ENCODE results near the gene GRIK5.

GRIK5 gene

DNA sequence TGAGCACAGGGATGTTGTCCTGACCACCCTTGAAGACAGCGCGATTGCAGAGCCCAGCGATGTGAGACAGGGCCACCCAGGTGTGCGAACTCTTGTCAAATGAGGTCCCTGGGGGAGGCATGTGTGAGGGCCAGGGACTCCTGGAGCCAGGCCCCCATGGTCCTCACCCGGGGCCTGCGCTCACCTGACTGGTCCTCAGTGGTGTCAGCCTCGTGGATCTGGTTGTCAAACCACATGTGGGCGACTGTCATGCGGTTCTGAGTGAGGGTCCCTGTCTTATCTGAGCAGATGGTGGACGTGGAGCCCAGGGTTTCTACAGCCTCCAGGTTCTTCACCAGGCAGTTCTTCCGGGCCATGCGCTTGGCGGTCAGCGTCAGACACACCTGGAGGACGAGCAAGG, 88.3 kb downstream of the GRIK5 start:
- no peak overlapping the region for H3K4me3 ChIP-seq (ENCODE audit: low read depth in 1 of 5, low read length in 5 of 5)
- no peaks in the 10 kb centered on the region for H3K9me3 ChIP-seq (ENCODE audit: control insufficient read depth in 5 of 5, low read length in 5 of 5)
- no peaks in the 10 kb centered on the region for H3K36me3 ChIP-seq (ENCODE audit: control insufficient read depth in 5 of 5, insufficient read depth in 5 of 5, low read length in 5 of 5)
- H3K27me3 ChIP-seq (ENCODE audit: control insufficient read depth in 5 of 5, insufficient read depth in 4 of 5, low read length in 5 of 5): no peaks in the 10 kb centered on the region
- no peaks in the 10 kb centered on the region for H3K4me1 ChIP-seq (ENCODE audit: control insufficient read depth in 5 of 5, insufficient read depth in 5 of 5, low read length in 5 of 5)
- H3K27ac ChIP-seq (ENCODE audit: low read depth, low read length): no peak overlapping the region
- no peak overlapping the region for H3K9ac ChIP-seq (ENCODE audit: low read length in 5 of 5)

DNA sequence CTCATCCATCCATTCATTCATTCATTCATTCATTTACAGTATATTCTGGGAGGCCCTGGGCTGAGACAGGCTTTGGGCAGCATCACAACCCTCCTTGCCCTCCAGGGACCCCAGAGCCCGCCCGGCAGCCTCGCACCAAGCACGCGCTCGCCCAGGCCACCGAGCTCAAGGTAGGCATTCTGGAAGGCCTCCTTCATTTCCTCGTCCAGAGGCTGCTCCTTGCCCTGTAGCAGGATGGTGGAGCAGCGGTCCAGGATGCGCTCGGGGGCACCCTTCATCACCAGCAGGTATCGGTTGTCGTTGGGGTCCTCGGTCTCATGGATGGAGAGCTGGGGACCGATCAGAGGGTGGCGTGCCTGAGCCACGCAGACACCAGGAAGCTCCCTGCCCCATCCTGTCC, 91.5 kb downstream of the GRIK5 start:
- no peaks in the 10 kb centered on the region for H3K4me1 ChIP-seq (ENCODE audit: control insufficient read depth in 5 of 5, insufficient read depth in 5 of 5, low read length in 5 of 5)
- no peaks in the 10 kb centered on the region for H3K9me3 ChIP-seq (ENCODE audit: control insufficient read depth in 5 of 5, low read length in 5 of 5)
- H3K36me3 ChIP-seq (ENCODE audit: control insufficient read depth in 5 of 5, insufficient read depth in 5 of 5, low read length in 5 of 5): no peaks in the 10 kb centered on the region
- H3K9ac ChIP-seq (ENCODE audit: low read length in 5 of 5): no peak overlapping the region
- no peak overlapping the region for H3K4me3 ChIP-seq (ENCODE audit: low read depth in 1 of 5, low read length in 5 of 5)
- H3K27ac ChIP-seq (ENCODE audit: low read depth, low read length): no peak overlapping the region
- peaks cover 0 to 3% (median 0%) of the 10 kb centered on the region in 5 donors for H3K27me3 ChIP-seq (ENCODE audit: control insufficient read depth in 5 of 5, insufficient read depth in 4 of 5, low read length in 5 of 5)

DNA sequence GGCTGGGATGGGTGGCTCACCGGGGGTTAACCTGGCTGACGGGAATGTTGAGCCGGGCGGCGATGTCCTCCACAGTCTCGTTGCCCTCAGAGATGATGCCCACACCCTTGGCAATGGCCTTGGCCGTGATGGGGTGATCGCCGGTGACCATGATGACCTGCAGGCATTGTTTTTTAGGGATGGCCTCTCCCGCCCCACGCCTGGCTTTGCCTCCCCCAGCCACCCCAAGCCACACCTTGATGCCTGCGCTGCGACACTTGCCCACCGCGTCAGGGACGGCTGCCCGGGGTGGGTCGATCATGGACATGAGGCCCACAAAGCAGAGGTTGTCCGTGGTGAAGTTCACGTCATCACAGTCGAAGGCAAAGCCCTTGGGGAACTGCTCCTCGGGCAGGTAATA, 92.1 kb downstream of the GRIK5 start:
- peaks cover 0 to 3% (median 0%) of the 10 kb centered on the region in 5 donors for H3K27me3 ChIP-seq (ENCODE audit: control insufficient read depth in 5 of 5, insufficient read depth in 4 of 5, low read length in 5 of 5)
- no peaks in the 10 kb centered on the region for H3K9me3 ChIP-seq (ENCODE audit: control insufficient read depth in 5 of 5, low read length in 5 of 5)
- no peaks in the 10 kb centered on the region for H3K4me1 ChIP-seq (ENCODE audit: control insufficient read depth in 5 of 5, insufficient read depth in 5 of 5, low read length in 5 of 5)
- H3K4me3 ChIP-seq (ENCODE audit: low read depth in 1 of 5, low read length in 5 of 5): no peak overlapping the region
- no peak overlapping the region for H3K27ac ChIP-seq (ENCODE audit: low read depth, low read length)
- no peaks in the 10 kb centered on the region for H3K36me3 ChIP-seq (ENCODE audit: control insufficient read depth in 5 of 5, insufficient read depth in 5 of 5, low read length in 5 of 5)
- H3K9ac ChIP-seq (ENCODE audit: low read length in 5 of 5): no peak overlapping the region

DNA sequence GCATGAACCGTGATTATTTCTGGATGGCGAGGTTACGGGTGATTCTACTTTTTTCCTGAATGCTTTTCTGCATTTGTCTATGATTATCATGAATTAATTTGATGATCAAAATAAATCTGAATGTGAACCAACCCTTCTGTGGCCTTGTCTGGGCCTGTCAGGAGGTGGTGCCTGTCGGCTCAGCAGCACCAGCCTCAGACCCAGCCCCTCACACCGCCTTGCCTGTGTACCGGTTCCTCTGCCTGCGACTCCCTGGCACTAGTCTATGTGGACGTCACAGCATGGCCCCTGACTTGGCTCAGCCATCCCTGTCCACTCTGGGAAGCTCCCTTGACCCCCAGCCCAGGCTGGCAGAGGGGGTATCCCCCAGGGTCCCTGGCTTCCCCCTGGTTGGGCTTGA, 95.4 kb downstream of the GRIK5 start:
- Histone ChIP-seq H3K9ac (ENCODE audit: low read length in 5 of 5) (no peak overlapping the region), H3K27me3 (ENCODE audit: control insufficient read depth in 5 of 5, insufficient read depth in 4 of 5, low read length in 5 of 5) (peaks cover 2 to 5% (median 3%) of the 10 kb centered on the region in 5 donors), H3K9me3 (ENCODE audit: control insufficient read depth in 5 of 5, low read length in 5 of 5) (no peaks in the 10 kb centered on the region), H3K27ac (ENCODE audit: low read depth, low read length) (no peak overlapping the region), H3K4me1 (ENCODE audit: control insufficient read depth in 5 of 5, insufficient read depth in 5 of 5, low read length in 5 of 5) (no peaks in the 10 kb centered on the region), H3K4me3 (ENCODE audit: low read depth in 1 of 5, low read length in 5 of 5) (no peak overlapping the region), H3K36me3 (ENCODE audit: control insufficient read depth in 5 of 5, insufficient read depth in 5 of 5, low read length in 5 of 5) (no peaks in the 10 kb centered on the region)

DNA sequence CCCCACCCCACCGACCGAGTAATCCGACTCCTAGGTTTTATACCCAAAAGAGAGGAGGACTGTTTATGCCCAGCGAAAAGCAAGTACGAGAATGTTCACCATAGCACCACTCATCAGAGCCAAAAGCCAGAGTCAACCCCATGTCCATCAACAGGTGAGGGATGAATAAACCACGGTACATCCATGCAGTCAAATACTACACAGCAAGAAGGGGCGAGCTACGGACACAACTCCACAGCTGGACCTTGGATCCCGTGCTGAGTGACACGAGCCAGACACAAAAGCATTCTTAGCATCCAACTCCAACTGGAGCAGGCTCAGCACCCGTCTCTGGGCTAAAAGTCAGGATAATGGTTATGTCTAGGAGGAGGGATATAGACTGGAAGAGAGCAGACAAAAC, 98.6 kb downstream of the GRIK5 start:
- Histone ChIP-seq H3K4me3 (ENCODE audit: low read depth in 1 of 5, low read length in 5 of 5) (no peak overlapping the region), H3K4me1 (ENCODE audit: control insufficient read depth in 5 of 5, insufficient read depth in 5 of 5, low read length in 5 of 5) (no peaks in the 10 kb centered on the region), H3K36me3 (ENCODE audit: control insufficient read depth in 5 of 5, insufficient read depth in 5 of 5, low read length in 5 of 5) (no peaks in the 10 kb centered on the region), H3K9me3 (ENCODE audit: control insufficient read depth in 5 of 5, low read length in 5 of 5) (no peaks in the 10 kb centered on the region), H3K27ac (ENCODE audit: low read depth, low read length) (no peak overlapping the region), H3K27me3 (ENCODE audit: control insufficient read depth in 5 of 5, insufficient read depth in 4 of 5, low read length in 5 of 5) (peaks cover 2 to 22% (median 16%) of the 10 kb centered on the region in 5 donors), H3K9ac (ENCODE audit: low read length in 5 of 5) (no peak overlapping the region)

DNA sequence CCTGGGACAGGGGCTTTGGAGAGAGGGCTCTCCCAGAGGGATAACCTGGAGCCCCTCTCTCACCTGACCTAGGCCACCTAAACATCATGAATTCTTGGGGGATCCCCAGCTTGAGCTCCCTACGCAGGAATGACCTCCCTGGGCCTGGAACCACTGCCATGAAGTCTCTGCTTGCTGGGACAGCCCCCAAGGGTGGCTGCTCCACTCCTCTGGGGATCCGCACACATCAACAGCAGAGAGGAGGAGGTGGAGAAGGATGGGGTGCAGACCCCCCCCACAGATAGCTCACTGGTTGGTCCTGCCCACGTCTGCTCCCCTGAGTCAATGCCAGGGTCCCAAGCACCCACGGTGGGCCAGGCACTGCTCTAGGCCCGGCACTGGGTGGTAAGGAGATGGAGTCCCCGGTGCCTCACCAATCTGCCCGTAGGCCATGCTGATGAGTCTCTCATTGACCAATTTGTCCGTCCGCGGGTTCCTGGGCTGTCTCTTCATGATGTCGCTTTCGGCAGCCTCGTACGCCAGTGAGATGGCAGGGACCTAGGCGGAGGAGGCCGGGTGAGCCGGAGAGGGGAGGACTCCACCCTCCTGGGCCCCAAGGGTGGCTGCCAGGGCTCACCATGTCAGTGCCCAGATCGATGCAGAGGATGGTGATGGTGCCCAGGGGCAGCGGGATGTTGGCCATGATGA, 100.1 kb downstream of the GRIK5 start:
- Histone ChIP-seq H3K9ac (ENCODE audit: low read length in 5 of 5) (no peak overlapping the region), H3K9me3 (ENCODE audit: control insufficient read depth in 5 of 5, low read length in 5 of 5) (no peaks in the 10 kb centered on the region), H3K27ac (ENCODE audit: low read depth, low read length) (no peak overlapping the region), H3K36me3 (ENCODE audit: control insufficient read depth in 5 of 5, insufficient read depth in 5 of 5, low read length in 5 of 5) (no peaks in the 10 kb centered on the region), H3K4me1 (ENCODE audit: control insufficient read depth in 5 of 5, insufficient read depth in 5 of 5, low read length in 5 of 5) (no peaks in the 10 kb centered on the region), H3K27me3 (ENCODE audit: control insufficient read depth in 5 of 5, insufficient read depth in 4 of 5, low read length in 5 of 5) (peaks cover 0 to 23% (median 21%) of the 10 kb centered on the region in 5 donors), H3K4me3 (ENCODE audit: low read depth in 1 of 5, low read length in 5 of 5) (no peak overlapping the region)

DNA sequence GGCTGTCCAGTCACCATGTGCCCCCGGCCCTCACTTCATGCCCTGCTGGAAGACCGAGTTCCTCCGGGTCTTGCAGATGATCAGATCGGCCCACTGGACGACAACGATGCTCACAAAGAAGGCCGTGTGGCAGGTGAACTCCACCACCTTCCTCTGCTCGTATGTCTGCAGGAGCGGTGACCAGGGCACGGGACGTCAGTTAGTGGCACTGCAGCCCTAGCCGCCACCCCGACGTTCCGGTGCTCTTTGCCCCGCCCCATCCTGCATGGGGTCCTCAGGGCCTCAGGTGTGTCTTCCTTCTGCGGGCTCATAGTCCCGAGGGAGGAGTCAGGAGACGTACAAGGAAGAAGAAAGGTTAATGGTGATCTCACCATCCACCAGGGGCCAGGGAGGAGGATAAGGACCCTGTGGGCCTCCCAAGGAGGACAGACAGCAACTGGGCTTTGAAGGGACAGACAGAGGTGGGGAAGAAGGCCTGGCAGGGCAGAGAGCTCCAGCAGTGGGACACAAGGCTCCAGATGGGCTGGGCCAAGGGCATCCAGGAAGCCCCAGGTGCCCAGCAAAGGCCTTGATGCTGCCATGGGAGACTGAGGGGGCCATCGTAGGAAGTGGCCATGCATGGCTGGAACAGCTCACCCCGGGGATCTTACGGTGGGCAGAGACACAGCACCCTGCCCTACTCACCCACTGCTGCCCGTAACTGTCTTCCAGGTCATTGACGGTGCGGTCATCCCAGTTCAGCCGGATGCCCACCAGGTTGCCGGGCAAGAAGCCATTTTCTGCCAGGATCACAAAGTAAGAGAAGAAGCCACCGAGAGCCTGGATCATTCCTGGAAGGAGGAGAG, 101.0 kb downstream of the GRIK5 start:
- Histone ChIP-seq H3K27me3 (ENCODE audit: control insufficient read depth in 5 of 5, insufficient read depth in 4 of 5, low read length in 5 of 5) (peaks cover 0 to 23% (median 21%) of the 10 kb centered on the region in 5 donors), H3K4me1 (ENCODE audit: control insufficient read depth in 5 of 5, insufficient read depth in 5 of 5, low read length in 5 of 5) (no peaks in the 10 kb centered on the region), H3K9me3 (ENCODE audit: control insufficient read depth in 5 of 5, low read length in 5 of 5) (no peaks in the 10 kb centered on the region), H3K36me3 (ENCODE audit: control insufficient read depth in 5 of 5, insufficient read depth in 5 of 5, low read length in 5 of 5) (no peaks in the 10 kb centered on the region), H3K9ac (ENCODE audit: low read length in 5 of 5) (no peak overlapping the region), H3K4me3 (ENCODE audit: low read depth in 1 of 5, low read length in 5 of 5) (no peak overlapping the region), H3K27ac (ENCODE audit: low read depth, low read length) (no peak overlapping the region)

DNA sequence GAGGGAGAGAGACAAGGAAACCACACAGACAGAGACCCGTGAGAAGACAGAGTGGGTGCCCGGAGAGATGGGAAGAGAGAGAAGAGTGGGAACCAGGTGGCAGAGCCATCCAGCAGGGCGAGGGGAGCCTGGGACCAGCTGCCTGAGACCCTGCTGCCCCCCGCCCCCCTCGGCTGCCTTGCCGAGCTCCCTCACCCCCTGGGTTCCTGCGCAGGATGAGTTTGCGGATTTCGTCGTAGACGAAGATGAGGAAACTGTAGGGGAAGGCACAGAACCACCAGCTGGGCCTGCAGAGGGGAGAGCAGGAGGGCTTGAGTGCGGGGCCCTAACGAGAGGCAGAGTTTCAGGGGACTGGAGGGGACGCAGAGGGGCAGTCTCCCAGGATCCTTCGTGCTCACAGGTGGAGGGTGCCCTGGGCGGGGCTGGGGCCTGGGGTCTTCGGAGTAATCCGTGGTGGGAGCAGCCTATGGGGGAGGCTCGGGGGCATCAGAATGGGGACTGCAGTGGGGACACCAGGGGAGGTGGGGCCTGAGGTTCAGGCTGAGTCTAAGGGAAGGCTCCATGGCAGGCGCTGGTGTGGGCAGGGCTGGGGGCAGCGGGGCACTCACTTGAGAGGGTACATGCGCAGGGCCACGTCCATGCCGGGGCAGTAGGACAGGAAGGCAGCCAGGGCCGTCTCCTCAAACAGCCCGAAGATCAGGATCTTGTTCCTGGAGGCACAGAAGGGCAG, 102.8 kb downstream of the GRIK5 start:
- peaks cover 0 to 23% (median 22%) of the 10 kb centered on the region in 5 donors for H3K27me3 ChIP-seq (ENCODE audit: control insufficient read depth in 5 of 5, insufficient read depth in 4 of 5, low read length in 5 of 5)
- no peaks in the 10 kb centered on the region for H3K9me3 ChIP-seq (ENCODE audit: control insufficient read depth in 5 of 5, low read length in 5 of 5)
- H3K9ac ChIP-seq (ENCODE audit: low read length in 5 of 5): no peak overlapping the region
- no peak overlapping the region for H3K27ac ChIP-seq (ENCODE audit: low read depth, low read length)
- no peaks in the 10 kb centered on the region for H3K36me3 ChIP-seq (ENCODE audit: control insufficient read depth in 5 of 5, insufficient read depth in 5 of 5, low read length in 5 of 5)
- no peaks in the 10 kb centered on the region for H3K4me1 ChIP-seq (ENCODE audit: control insufficient read depth in 5 of 5, insufficient read depth in 5 of 5, low read length in 5 of 5)
- H3K4me3 ChIP-seq (ENCODE audit: low read depth in 1 of 5, low read length in 5 of 5): no peak overlapping the region

DNA sequence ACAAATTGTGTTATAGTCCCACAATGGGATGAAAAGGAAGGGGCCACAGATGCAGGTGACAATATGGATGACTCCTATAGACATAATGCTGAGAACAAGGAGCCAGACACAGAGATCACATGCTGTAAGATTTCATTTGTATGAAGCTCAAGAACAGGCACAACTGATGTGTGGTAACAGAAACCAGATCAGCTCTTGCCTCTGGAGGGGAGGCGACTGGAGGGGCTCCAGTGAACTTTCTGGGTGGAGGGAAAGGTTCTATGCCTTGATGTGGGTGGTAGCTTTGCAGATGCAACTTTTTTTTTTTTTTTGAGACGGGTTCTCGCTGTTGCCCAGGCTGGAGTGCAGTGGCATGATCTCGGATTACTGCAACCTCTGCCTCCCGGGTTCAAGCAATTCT, 104.9 kb downstream of the GRIK5 start:
- Histone ChIP-seq H3K27ac (ENCODE audit: low read depth, low read length) (no peak overlapping the region), H3K36me3 (ENCODE audit: control insufficient read depth in 5 of 5, insufficient read depth in 5 of 5, low read length in 5 of 5) (no peaks in the 10 kb centered on the region), H3K27me3 (ENCODE audit: control insufficient read depth in 5 of 5, insufficient read depth in 4 of 5, low read length in 5 of 5) (peaks cover 0 to 23% (median 19%) of the 10 kb centered on the region in 5 donors), H3K9me3 (ENCODE audit: control insufficient read depth in 5 of 5, low read length in 5 of 5) (no peaks in the 10 kb centered on the region), H3K4me3 (ENCODE audit: low read depth in 1 of 5, low read length in 5 of 5) (no peak overlapping the region), H3K4me1 (ENCODE audit: control insufficient read depth in 5 of 5, insufficient read depth in 5 of 5, low read length in 5 of 5) (no peaks in the 10 kb centered on the region), H3K9ac (ENCODE audit: low read length in 5 of 5) (no peak overlapping the region)

DNA sequence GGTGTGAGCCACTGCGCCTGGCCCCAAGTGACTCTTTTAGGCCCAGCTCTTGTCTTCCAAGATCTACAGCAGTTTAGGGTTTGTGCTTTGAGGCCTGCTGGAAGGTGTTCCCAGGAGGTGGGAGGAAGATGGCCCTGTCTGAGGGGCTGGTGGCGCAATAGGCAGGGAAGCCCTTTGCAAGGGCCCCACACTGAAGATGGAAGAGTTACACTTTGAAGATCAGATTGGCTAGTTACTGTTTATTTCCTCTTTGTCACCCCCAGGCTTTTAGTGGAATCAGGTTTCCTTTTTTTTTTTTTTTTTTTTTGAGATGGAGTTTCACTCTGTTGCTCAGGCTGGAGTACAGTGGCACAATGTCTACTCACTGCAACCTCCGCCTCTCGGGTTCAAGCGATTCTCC, 109.0 kb downstream of the GRIK5 start:
- no peak overlapping the region for H3K4me3 ChIP-seq (ENCODE audit: low read depth in 1 of 5, low read length in 5 of 5)
- no peak overlapping the region for H3K27ac ChIP-seq (ENCODE audit: low read depth, low read length)
- H3K4me1 ChIP-seq (ENCODE audit: control insufficient read depth in 5 of 5, insufficient read depth in 5 of 5, low read length in 5 of 5): peaks cover 4 to 31% (median 24%) of the 10 kb centered on the region in 5 donors
- H3K27me3 ChIP-seq (ENCODE audit: control insufficient read depth in 5 of 5, insufficient read depth in 4 of 5, low read length in 5 of 5): peaks cover 0 to 3% (median 0%) of the 10 kb centered on the region in 5 donors
- peaks cover 0 to 16% (median 7%) of the 10 kb centered on the region in 5 donors for H3K36me3 ChIP-seq (ENCODE audit: control insufficient read depth in 5 of 5, insufficient read depth in 5 of 5, low read length in 5 of 5)
- no peaks in the 10 kb centered on the region for H3K9me3 ChIP-seq (ENCODE audit: control insufficient read depth in 5 of 5, low read length in 5 of 5)
- no peak overlapping the region for H3K9ac ChIP-seq (ENCODE audit: low read length in 5 of 5)
